AML-193 (cell line): ENCODE results near the gene LPIN1.
"Not testable (repeated sequence)": the region's sequence is repeated elsewhere in the genome, so short reads cannot be mapped to it uniquely, and the experiment has no call there.

Experiments used
- DNase-seq, 2 experiments: peaks; one replicate each; lab custom pipeline; 2025; lab: John Stamatoyannopoulos, UW

Gene LPIN1

DNA sequence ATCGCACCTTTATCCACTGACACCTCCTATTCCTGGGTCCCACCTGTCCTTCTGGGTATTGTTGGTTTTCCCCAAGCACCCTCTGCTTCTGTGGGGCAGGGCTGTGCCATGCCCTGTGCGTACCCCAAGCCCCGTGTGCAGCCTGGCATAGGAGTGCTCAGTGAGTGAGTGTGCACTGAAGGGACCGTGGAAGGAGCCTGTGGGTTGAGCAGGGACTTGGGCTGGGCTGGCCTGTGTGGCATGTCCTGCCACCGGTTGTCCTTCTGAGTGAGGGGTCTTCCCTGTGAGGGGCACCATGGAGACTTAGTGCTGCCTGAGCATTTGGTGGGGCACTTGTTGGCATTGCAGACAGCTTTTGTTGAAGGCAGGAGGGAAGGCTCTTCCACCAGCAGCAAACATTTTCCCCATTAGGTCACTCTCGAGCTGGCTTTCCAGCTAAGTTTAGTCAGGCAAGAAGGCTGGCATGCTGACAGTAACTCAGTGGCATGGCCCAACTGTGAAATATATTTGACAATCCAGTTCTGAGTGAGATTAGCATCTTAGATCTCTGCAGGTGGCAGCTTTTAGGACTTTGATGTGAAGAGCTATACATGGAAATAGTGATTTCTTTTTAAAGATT, 64.7 kb downstream of the LPIN1 start:
- DNase-seq, result no peak

DNA sequence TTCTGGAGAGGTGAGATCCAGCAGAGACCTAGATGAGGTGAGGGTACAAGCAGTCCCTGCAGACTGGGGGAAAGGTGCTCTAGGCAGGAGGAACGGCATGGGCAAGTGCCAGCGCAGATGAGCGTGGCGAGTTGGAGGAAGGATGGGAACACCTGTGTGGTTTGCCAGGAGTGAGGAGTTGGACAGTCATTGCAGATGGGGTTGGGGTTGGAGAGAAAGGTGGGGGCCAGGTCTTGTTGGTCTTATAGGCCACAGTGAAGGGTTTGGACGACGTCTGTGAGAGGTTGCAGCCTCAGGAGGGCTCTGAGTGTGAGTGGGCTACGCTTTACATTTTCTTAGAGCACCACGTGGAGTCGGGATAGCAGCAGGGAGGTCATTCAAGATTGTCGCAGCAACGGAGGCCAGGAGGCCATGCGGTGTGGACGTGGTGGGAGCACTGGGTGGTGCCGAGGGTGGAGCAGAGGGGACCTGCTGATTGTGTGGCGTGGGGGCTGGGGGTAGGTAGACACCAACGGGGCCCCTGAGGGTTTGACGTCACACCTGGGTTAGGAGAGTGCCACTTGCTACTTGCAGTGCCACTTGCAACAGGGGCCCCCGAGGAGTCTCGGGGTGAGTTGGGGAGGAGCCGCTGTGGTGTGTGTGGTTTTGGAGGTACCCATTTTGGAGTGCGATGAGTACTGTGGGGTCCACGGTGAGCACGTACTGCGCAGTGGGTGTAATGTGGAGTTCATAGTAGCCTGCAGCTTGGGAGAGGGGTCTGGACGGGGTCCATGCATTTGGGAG, 66.2 kb downstream of the LPIN1 start:
- DNase-seq, result no peak

DNA sequence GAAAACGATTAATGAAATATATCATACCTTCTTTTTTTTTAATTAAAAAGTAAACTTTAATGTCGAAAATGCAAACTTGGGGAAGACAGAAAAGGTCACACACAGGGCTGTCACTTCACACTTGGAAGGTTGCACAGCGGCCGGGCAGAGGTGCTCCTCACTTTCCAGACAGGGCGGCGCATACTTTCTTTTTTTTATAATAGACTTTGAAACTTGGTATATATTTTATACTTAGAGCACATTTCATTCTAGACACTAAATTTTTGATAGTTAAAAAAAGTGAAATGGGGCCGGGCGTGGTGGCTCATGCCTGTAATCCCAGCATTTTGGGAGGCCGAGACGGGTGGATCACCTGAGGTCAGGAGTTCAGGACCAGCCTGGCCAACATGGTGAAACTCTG, 66.9 kb downstream of the LPIN1 start:
- not testable (repeated sequence) for DNase-seq

DNA sequence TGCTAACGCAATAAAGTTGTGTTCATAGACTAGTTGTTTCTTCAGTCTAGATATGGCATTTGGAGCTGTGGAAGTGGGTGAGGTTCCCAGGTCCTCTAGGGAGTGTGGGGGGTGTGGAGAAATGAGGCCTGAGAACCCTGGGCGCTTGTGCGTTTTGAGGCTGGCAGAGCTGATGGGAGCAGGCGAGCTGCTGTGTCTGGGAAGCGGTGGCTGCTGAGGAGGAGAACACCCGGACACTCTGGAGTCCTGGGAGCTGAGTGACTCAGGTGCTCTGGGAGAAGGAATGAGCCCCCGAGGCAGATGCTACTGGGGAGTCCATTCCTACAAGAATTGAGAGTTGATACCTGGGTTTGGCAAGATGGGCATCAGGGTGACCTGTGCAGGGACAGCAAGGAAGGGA, 67.5 kb downstream of the LPIN1 start:
- no peak for DNase-seq

DNA sequence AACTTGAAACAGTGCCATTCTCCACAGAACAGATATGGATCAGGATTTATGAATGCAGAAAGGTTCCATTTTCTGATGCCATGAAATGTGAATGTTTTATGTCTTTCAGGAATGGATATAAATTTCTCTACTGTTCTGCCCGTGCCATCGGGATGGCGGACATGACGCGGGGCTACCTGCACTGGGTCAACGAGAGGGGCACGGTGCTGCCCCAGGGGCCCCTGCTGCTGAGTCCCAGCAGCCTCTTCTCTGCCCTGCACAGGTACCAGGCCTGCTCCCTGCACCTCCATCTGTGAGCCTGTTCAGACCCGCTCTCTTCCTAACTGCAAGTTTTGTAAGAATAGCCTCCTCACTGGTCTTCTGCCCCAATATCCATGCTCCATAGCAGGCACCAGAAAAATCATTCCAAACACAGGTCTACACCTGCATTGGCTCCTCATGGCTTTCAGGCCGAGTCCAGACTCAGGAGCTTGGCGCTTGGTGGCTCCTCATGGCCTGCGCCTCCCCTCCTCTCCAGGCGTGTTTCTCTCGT, 68.6 kb downstream of the LPIN1 start:
- no peak for DNase-seq

DNA sequence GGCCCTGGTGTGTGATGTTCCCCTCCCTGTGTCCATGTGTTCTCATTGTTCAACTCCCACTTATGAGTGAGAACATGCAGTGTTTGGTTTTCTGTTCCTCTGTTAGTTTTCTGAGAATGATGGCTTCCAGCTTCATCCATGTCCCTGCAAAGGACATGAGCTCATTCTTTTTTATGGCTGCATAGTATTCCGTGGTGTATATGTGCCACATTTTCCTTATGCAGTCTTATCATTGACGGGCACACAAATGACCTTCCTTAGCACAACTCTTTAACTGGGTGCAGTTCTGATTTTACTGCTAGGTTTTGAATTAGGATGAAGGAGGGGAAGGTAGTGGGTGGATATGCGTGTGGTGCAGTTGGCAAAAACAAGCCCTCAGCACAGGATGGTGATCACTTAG, 70.5 kb downstream of the LPIN1 start:
- DNase-seq, result not testable (repeated sequence)

DNA sequence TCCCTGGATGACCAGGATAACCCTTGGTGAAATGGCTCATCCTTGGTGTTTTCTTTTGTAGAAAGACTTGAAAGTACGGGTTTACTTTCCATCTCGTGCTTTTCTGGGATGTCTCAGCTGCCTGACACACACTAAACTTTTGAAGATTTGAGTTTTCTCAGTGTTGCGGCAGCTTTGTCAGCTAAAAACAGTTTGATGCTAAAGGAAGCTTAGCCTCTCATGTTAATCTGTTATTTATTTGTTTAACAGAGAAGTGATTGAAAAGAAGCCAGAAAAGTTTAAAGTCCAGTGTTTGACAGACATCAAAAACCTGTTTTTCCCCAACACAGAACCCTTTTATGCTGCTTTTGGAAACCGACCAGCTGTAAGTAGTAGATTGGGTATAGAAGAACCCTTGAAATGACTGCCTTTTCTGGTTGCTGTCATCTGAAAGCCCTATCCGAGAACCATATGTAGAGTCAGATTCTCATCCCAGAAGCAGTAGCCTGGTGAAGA, 72.8 kb downstream of the LPIN1 start:
- DNase-seq, result no peak

DNA sequence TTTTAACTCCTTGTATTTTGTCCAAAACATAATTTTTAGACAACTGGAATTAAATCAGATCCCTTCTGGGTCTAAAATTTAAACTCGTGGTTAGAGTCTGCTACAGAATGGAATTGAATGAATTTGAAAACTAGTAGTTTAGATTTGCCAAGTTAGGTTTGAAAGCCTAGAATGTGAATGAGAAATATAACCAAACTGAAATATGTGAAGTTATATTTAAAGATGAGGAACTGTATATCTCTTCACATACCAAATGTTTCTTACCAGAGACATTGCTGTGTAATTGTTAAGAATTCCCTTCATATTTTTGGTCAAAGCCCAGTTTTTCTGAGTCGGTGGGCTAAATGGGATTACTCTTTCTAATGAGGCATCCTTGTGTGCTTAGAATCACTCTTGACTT, 74.2 kb downstream of the LPIN1 start:
- no peak for DNase-seq

DNA sequence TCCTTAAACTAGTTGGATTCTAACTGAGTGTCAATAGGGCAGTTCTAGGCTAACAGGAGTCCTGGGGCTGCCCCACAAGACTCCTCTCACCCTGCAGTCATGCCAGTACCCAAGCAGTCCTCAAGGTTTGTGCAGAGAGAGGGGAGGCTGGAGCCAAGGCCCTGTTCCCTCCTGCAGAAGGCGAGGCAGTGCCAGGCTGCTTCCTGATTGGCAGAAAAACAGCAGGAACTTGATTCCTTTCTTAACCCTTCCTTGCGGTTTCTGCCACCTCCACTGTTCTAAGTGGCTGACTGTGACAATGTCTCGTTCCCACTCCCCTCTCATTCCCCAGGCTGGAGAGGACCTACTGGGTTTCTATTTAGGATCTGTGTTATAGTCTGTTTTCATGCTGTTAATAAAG, 75.3 kb downstream of the LPIN1 start:
- no peak for DNase-seq

DNA sequence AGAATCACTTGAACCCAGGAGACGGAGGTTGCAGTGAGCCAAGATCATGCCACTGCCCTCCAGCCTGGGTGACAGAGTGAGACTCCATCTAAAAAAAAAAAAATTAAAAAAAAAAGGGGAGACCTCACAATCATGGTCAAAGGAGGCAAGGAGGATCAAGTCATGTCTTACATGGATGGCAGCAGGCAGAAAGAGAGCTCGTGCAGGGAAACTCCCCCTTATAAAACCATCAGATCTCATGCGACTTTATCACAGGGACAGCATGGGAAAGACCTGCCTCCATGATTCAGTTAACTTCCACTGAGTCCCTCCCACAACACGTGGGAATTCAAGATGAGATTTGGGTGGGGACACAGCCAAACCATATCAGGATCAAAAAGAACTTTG, 75.9 kb downstream of the LPIN1 start:
- DNase-seq, result not testable (repeated sequence)

DNA sequence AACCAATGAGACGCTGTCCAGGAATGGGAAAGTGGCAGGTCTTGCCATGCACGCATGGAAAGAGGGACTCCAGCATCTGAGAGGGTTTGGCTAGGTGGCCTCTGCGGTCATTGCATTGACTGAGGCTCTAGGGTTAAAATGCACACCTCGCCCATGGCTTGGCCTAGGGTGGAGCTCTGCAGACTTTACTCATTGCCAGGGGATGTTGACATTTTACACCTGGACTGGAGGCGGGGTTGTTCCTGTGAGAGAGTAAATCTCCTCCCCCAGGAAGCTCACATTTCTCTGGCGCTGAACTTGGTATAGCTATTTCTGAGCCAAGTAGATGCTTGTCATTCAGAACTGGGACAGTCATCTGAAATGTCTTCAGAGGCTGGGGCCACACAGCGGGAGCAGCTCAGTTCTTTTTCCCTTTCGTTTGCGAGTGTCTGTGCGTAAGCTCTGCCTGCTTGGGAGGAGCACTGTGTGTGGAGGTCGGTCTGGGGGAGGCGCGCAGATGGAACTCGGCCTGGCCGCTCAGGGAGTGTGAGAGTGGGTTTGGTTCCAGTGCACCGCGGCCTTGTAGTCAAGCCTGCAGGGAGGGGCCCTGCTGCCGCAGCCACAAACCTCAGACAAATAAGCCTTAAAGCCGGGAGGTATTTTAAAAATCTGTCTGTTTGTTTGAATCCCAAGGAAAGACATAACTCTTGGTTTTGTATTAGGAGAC, 76.5 kb downstream of the LPIN1 start:
- no peak for DNase-seq

DNA sequence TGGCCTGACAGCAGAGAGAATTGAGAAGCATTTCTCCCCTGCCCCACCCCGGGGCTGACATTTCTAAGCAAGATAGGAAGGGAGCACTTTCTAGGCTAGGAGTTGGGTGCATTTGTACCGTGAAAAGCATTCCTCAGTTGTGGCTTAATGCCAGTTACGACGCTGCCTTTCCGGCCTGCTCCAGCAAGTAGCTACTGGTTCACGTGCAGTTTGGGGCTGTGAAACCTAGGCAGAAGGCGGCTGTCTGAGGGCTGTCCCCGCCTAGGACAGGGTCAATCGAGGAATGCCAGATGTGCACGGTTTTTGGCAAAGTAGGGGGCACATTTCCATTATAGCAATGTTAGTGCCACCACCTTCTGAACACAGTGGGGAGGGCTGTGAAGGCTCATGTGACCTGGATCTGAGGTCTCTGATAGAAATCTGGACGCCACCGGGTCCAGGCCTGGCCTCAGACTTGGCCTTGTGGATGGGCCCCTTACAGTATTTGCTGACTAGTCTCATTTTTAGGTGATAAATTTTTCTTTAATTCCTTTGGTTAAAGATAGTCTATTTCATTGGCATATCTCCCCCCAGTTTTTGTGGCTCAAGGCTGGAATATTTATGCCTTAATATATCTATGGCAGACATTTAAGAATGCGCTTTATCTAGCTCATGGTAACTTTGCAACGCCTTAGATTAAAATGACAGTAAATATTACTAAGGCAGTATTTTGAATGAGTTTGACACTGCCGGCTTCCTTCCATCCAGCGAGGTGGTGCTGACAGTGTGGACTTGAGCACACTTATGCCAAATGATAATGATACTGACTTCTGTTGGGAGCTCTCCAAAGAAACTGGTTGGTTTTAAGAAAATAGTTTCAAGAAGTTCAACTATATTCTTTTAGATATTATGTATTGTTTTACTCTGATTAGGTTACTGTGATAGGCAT, 78.7 kb downstream of the LPIN1 start:
- DNase-seq, result no peak

DNA sequence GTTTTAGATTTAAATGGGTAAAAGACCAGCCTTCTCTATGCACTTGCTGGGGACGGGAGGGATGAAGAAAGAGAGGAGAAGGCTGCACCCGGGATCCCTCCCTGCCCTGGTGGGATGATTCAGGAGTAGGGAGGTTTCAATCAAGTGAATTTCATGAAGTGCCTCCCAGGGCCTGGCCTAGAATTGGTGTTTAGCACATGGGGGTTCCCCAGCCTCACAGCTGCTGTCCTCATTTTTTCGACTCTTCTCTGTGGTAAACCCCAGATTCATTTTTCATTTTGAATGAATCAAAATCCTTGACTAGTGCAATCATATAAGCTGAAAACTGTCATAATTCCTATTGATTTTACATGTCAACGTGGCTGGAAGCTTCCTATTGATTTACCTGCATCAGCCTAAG, 81.1 kb downstream of the LPIN1 start:
- no peak for DNase-seq

DNA sequence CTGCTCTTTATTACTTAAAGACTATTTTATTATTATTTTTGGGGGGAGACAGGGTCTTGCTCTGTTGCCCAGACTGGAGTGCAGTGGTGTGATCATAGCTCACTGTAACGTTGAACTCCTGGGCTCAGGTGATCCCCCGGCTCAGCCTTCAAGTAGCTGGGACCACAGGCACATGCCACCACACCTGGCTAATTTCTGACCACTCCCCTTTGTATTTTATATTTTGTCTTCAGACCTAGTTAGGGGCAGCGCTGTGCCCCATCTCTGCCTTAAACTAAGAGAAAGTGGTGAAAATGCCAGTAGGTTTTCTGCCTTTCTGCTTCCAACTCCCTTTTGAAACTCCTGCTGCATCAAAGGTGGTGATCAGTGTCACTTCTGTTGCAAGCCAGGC, 82.5 kb downstream of the LPIN1 start:
- no peak for DNase-seq

DNA sequence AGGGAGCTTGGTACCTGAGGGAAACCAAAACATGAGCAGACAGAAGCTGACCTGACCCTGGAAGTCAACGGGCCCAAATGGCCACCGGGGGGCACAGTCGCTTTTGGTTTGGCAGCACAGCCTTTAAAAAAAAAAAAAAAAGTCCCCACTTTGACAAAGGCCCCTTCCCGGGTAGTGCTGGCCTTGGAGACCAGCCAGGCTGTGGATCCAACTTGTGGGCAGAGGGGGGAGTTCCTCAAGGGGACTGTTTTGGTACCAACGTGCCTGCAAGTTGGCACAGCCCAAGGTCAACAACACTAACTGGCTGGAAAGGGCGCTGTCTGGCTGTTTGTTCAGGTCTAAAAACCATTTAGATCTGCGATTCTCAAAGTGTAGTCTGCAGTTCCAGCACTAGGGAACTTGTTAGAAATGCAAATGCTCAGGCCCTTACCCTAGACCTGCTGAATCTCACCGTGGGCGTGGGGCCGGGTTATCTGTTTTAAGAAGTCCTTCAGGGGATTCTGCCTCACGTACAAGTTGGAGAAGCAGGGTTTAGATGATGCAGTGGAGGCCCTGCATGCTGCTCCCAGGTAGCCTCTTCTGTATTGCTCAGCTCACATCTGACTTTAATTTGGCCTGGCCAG, 83.0 kb downstream of the LPIN1 start:
- DNase-seq, result peak; percentile 32 to 51

DNA sequence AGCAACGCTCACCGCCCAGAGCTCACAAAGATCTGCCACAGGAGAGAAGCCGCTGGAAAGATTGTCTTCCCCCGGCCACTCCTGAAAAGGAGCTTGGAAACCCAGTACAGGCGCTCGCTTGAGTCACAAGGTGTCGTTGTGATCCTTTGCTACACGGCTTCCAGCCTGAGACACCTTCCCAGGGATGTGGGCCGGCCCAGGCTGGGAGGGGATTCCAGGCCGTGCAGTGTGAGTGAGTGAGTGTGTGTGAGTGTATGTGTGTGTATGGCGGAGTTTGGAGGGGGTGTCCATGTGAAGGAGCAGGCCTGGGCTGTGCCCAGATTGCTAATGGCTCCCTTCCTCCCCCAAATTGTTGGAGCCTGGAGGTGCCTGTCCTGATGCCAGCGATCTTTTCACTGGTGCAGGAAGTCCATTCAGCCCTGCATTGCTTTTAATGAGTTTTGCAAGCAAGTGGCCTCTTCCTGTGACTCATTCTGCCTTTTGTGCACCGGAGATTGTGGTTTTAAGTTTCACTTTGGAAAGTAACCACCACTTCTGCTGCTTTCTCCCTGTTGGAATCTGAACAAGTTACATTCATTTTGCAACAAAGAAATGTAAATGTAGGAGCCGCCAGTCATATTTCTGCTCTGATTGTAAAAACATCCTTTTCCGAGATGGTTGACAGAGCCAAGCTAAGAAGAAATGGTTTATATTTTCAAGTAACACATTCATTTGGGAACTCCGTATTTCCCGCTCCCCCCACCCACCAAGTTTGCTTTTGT, 83.7 kb downstream of the LPIN1 start:
- DNase-seq, result peak; percentile 96 to 97

DNA sequence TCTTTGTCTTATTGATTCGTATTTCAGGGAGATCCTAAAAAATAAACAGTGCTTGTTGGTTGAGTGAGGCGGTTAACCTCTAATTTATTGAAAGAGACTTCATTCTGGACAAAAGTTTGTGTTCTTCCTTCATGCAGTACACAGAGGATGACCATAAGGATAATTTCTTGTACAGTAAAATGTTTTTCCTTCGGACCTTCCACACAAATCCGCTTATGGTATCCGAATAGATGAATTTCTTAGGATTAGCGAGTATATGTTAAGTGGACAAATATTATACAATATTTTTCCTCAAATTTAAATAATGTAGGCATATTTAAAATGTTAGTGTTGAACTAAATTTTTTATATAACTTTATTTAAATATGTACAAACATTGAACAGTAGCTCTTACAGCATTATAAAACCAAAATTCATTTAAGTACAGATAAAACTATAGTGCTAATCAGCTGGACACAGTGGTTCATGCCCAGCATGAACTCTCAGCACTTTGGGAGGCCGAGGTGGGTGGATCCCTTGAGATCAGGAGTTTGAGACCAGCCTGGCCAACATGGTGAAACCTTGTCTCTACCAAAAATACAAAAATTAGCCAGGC, 84.4 kb downstream of the LPIN1 start:
- DNase-seq, result no peak

DNA sequence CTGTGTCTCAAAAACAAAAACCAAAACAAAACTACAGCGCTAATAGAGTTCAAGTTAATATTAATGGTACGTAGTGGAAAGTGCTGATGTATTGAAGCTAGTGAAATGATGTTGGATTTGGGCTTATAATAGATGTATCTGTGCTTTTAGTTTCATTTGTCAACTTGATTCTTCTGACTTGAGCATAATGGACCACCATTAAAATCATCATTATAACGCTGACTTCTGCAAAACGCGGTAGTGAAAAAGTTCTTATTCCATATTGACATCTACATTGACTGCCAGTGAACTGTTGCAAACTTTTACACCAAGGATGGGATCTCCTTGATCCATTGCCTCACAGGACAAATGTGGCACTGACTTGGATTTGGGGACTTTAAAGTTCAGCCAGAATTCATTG, 85.0 kb downstream of the LPIN1 start:
- DNase-seq, result no peak

DNA sequence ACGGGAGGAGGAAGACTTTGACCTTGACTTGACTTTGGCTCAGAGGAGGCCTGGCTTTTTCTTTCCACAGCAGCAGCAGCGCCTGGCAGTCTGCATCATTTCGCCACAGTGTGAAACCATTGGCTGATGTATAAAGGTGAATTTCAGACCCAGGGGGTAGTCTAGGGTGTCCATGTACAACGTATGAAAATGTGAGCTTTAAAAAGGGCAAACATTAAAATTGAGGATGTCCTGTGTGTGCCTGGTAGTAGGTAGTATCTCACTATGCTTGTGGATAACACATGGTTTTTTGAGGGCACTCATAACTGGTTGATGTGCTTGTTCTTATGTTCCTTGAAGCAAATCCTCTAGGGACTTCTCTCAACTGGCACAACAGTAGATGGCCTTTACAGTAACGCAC, 86.1 kb downstream of the LPIN1 start:
- no peak for DNase-seq

DNA sequence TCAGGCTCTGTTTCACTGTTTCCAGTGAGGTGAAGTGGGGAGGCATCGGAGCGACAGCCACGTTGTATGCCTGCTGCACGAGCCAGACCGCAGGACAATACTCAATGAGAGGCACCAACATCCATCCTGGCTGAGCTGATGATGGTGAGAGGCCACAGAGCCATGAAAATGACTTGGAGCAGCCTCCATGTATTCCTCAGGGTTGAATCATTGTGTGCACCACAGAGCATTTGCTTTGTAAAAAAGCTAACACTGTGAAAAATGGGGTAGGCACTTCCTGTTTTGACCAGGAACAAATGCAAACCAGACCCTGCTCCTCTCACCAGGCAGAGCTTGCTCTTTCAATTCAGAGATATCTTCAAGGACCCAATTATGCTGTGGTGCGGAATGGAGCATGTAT, 87.2 kb downstream of the LPIN1 start:
- DNase-seq, result no peak
